GM12864 (cell line): ENCODE measurements around the gene OVOL2.
"Not testable (repeated sequence)": the region's sequence is repeated elsewhere in the genome, so short reads cannot be mapped to it uniquely, and the experiment has no call there.

Source experiments
- DNase-seq: peaks from one replicate; pipeline ENCODE4 v3.0.0-alpha.2; 2011; ENCODE audit warnings: low read depth
- H3K4me3 ChIP-seq: 2 replicates; pipeline ENCODE4 v1.5.1; 2011; ENCODE audit warnings: mild to moderate bottlenecking, low read depth, low read length, control low read depth
- TF ChIP-seq, protein P1 (sequence below): IDR thresholded peaks from 2 replicates; pipeline ENCODE4 v1.5.1; 2011; ENCODE audit warnings: low read depth, mild to moderate bottlenecking, moderate library complexity, low read length, control low read depth, inconsistent platforms; ENCODE audit errors: missing control alignments

OVOL2 gene

DNA sequence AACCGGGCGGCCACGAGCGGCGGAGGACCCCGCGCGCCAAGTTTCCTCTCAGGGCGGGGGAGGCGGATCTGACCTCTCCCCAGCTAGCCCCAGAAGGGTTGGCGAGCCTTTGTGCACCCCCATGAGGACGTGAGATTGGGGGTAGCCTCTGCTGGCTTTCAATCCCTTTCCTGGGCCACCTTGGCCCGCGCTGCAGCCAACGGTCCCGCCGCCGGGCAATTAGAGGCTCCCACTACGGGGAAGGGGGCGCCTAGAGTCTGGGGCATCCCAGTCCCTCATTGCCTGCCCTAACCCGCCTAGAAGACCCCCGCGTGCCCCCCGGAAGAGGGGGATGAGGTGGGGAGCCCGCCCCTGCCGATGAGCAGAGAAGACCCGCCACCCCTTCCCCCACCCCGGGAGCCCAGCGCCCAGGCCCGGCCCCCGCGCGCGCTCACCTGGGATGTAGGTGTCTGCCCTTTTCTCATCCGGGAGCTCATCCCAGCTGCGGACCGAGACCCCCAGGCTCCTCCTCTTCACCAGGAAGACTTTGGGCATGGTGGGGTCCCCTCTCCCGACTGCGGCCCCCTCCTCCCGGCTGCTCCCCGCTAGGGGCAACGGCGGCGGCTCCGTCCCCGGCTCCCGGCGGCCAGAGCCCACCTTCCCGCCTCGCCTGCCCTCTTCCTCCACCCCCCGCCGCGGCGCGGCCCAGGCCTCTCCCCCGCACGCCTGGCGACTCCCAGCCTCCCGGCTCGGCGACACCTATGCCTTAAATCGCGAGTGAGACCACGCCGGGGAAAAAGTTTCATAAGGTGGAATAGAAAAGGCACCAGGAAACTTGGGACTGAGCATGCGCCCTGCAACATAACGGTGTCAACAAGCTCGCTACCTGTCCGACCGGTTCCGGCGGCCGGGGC is at the start of gene OVOL2:
OVOL2 (minus strand) TSS at position 816 of the 893 bp plus-strand sequence; CDS start at position 534, 282 bp downstream.
- TF ChIP-seq, protein P1, sequence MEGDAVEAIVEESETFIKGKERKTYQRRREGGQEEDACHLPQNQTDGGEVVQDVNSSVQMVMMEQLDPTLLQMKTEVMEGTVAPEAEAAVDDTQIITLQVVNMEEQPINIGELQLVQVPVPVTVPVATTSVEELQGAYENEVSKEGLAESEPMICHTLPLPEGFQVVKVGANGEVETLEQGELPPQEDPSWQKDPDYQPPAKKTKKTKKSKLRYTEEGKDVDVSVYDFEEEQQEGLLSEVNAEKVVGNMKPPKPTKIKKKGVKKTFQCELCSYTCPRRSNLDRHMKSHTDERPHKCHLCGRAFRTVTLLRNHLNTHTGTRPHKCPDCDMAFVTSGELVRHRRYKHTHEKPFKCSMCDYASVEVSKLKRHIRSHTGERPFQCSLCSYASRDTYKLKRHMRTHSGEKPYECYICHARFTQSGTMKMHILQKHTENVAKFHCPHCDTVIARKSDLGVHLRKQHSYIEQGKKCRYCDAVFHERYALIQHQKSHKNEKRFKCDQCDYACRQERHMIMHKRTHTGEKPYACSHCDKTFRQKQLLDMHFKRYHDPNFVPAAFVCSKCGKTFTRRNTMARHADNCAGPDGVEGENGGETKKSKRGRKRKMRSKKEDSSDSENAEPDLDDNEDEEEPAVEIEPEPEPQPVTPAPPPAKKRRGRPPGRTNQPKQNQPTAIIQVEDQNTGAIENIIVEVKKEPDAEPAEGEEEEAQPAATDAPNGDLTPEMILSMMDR: no peak
- no peak for DNase-seq
- peak within 1 kb of the TSS; percentile 39 for H3K4me3 ChIP-seq

DNA sequence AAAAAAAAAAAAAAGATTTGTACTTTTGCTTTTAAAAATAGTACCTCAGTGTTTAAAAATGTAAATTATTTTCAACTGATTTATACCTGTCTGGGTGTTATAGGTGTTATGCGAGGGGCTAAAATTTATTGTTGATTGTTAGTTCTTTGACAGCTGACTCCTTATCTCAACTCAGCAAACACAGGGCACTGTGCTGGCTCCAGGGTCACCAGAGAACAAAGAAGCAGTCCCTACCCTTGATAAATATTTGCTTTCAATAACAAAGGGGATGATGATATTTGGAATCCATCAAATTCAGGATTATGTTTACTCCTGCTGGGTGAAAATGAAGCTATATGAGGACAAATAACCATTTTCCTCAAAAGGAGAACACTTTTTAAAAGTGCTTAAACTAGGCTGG is 45.8 kb upstream of the OVOL2 start:
- H3K4me3 ChIP-seq: no peak overlapping the region
- DNase-seq: no peak
- TF ChIP-seq, protein P1: no peak

DNA sequence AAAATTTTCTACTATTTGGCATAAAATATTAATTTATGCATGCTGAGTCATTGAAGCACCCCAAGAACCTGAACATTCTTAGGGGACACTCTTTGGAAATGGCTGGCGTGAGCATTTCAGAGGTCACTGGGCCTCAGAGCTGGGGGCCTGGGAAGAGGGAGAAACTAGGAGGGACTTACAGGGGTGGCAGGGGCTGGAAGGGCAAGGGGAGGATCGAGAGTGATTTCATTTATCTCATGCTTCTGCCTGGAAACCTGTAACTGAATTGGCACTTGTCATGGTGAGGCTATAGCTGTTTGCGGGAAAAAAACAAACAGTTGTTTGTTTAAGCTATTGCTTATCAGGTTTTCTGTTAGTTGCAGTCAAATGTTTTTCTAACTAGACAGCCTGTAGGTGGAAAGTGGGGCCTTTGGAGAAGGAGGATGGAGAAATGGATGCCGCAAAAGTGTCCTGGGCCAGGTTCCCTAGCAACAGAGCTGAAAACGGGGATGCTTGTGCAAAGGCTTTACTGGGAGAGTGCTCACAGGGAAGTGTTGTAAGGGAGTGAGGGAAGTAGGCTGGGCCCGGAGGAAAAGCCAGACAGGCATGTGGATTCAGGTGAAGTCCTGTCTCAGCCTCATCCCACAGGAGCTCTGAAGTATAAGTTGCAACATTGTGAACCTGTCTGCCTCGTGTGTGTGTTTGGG is 43.6 kb upstream of the OVOL2 start:
- TF ChIP-seq, protein P1: no peak
- H3K4me3 ChIP-seq: no peak overlapping the region
- DNase-seq: no peak

DNA sequence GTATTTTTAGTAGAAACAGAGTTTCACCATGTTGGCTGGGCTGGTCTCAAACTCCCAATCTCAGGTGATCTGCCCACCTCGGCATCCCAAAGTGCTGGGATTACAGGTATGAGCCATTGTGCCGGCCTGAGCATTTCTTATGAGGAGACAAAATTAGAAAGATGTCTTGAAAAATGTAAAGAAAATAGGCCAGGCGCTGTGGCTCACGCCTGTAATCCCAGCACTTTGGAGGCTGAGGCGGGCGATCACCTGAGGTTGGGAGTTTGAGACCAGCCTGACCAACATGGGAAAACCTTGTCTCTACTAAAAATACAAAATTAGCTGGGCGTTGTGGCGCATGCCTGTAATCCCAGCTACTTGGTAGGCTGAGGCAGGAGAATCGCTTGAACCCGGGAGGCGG is 42.9 kb upstream of the OVOL2 start:
- DNase-seq, H3K4me3 ChIP-seq: not testable (repeated sequence)

DNA sequence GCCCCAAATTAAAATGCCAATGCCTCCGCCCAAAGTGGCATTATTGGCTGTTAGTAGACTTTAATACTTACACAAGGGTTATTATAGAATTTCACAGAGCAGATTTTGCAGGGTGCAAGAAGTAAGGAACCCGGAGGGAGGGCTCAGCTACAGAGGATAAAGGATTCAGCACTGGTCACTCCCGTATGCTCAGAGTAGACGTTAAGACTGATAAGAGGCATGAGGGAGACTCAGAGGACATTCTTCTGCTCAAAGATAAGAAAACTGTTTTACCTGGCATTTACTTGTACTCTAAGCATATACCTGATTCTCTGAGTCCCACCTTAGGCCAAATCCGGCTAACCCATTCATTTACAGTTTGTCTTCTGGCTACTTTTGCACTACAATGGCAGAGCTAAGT is 36.5 kb upstream of the OVOL2 start:
- no peak overlapping the region for H3K4me3 ChIP-seq
- DNase-seq: no peak
- TF ChIP-seq, protein P1: no peak

DNA sequence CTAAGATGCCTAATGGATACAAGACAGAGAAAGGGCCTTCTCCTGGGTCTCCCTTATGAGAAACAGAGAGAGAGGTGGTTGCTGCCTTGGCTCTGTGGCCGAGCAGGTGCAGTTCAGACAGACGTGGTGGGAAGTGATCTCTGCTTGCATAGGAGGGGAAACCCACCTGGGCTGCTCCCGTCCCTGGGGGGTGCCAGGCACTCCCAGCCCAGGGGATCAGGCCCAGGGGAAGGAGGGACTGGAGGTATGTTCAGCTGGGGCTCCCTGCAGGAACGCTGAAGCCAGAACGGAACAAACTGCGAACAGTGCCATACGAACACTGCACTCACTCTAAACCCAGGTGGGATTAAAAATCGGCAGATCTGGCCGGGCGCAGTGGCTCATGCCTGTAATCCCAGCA is 35.7 kb upstream of the OVOL2 start:
- H3K4me3 ChIP-seq: no peak overlapping the region
- no peak for DNase-seq
- TF ChIP-seq, protein P1: no peak

DNA sequence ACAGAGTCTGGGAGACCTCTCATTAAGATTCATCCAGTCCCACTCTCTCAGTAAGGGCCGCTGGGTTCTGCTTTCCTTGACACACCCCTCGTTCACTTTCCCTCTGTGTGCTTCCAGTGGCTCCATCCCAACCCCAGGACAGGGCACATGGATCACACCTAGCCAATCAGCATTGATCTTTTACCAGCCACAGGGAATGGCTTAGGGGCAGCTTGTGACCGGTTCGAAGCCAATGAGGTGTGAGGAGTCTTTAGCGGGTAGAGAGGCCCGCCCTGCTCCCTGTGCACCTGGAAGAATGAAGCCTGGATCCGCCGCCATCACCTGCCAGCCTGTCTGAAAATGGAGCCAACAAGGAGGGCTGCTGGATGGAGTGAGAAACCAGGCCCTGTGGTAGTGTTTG is 35.2 kb upstream of the OVOL2 start:
- TF ChIP-seq, protein P1: no peak
- H3K4me3 ChIP-seq: no peak overlapping the region
- DNase-seq: no peak
